ENCODE data around the gene EME2.

DNA sequence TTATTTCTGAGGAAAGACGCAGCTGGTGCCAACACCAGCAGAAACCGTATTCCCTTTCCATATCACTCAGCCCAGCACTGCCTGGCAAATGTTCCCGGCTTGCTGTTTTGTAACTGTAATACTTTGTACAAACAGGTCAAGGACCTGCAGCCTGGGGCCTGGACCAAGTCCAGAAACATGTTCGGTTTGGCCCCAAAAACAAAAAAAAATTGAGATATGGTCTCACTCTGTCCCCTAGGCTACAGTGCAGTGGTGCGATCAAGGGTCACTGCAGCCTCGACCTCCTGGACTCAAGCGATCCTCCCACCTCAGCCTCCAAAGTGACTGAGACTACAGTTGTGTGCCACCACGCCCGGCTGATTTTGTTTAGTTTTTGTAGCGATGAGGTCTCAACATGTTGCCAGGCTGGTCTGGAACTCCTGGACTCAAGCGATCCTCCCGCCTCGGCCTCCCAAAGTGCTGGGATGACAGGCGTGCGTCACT lies 52.8 kb downstream of the EME2 start:
- no peak for TF ChIP-seq POLR2A (IDR thresholded peaks at IDR 0.05; ENCODE audit: low read depth, low read length)
- no peak for TF ChIP-seq POLR2AphosphoS5 (IDR thresholded peaks at IDR 0.05; ENCODE audit: low read depth, low read length)
